K562 (cell line): Measurements from ENCODE around the gene MAPK1IP1L. TPM values are rescaled to one million over a fixed set of nuclear protein-coding genes. Genes with fewer than 3 reads are reported as not detected.

Experiments used
- ATF2 ChIP-seq: sonication (generic); formaldehyde crosslinking; IDR thresholded peaks from 2 replicates; pipeline ENCODE4 v1.8.1; 2022; ENCODE audit warnings: missing genetic modification reagents
- CGGBP1 ChIP-seq: fragments of 250-450 bp; sonication (Bioruptor Pico); IDR thresholded peaks from 2 replicates; pipeline ENCODE4 v1.9.0; 2021; ENCODE audit warnings: mild to moderate bottlenecking
- ETV5 ChIP-seq: sonication (generic); formaldehyde crosslinking; IDR thresholded peaks from 2 replicates; pipeline ENCODE4 v1.4.0; 2020; ENCODE audit warnings: low read depth, mild to moderate bottlenecking, missing genetic modification reagents
- FIP1L1 ChIP-seq: fragments of 200-400 bp; formaldehyde crosslinking; IDR thresholded peaks from 2 replicates; pipeline ENCODE4 v1.6.1; 2018; ENCODE audit warnings: mild to moderate bottlenecking, low read depth, low read length; ENCODE audit not compliant: poor library complexity, severe bottlenecking
- FOXK2 ChIP-seq, 2 experiments: fragments of 450-650 bp; IDR thresholded peaks in 1 of 2; conservative IDR thresholded peaks in 1 of 2; 2 replicates each; pipeline ENCODE4 v1.6.1; 2016; ENCODE audit warnings: low read depth in 2 of 2, mild to moderate bottlenecking in 1 of 2
- FUS ChIP-seq: fragments of 200-400 bp; formaldehyde crosslinking; optimal IDR thresholded peaks from 2 replicates; pipeline ENCODE3; 2017; ENCODE audit warnings: low read depth, low read length
- HEY1 ChIP-seq: fragments of 250-450 bp; sonication (Bioruptor Pico); IDR thresholded peaks from 2 replicates; pipeline ENCODE4 v1.5.0; 2020; ENCODE audit warnings: mild to moderate bottlenecking, moderate library complexity, borderline replicate concordance
- JUN ChIP-seq, 2 experiments: sonication (generic) in 1 of 2; formaldehyde crosslinking in 1 of 2; IDR thresholded peaks; 2 replicates each; pipeline versions ENCODE4 v1.6.1 to v1.8.0; 2012 to 2022; ENCODE audit warnings: borderline replicate concordance in 2 of 2, mild to moderate bottlenecking in 2 of 2, improper control_type of control experiment in 1 of 2, low read depth in 1 of 2, low read length in 1 of 2, missing genetic modification reagents in 1 of 2
- KLF13 ChIP-seq: fragments of 450-650 bp; IDR thresholded peaks from 2 replicates; pipeline ENCODE4 v1.6.1; 2016; ENCODE audit warnings: missing genetic modification characterization, low read depth, mild to moderate bottlenecking, missing compliant biosample characterization, moderate library complexity, borderline replicate concordance
- MEF2D ChIP-seq: conservative IDR thresholded peaks from 2 replicates; pipeline ENCODE4 v1.6.1; 2016; ENCODE audit warnings: low read depth, missing genetic modification characterization, missing compliant biosample characterization
- MEIS2 ChIP-seq: fragments of 450-650 bp; IDR thresholded peaks from 2 replicates; pipeline ENCODE4 v1.6.1; 2014; ENCODE audit warnings: mild to moderate bottlenecking; ENCODE audit not compliant: partially characterized antibody
- MLX ChIP-seq, 2 experiments: fragments of 450-650 bp in 1 of 2; sonication (generic) in 1 of 2; formaldehyde crosslinking; conservative IDR thresholded peaks; 2 replicates each; pipeline versions ENCODE4 v1.4.0 to v1.8.1; 2020 to 2022; ENCODE audit warnings: mild to moderate bottlenecking in 1 of 2, missing genetic modification reagents in 1 of 2
- PHB ChIP-seq: fragments of 250-450 bp; sonication (Bioruptor Pico); IDR thresholded peaks from 2 replicates; pipeline ENCODE4 v1.5.0; 2021
- PRMT5 ChIP-seq: sonication (generic); formaldehyde crosslinking; IDR thresholded peaks from 2 replicates; pipeline ENCODE4 v1.5.0; 2020; ENCODE audit warnings: missing genetic modification reagents
- PRPF4 ChIP-seq: fragments of 200-400 bp; formaldehyde crosslinking; IDR thresholded peaks from one replicate; pipeline ENCODE4 v1.6.1; 2017; ENCODE audit warnings: low read length, low read depth, mild to moderate bottlenecking; ENCODE audit not compliant: insufficient read depth, poor library complexity, severe bottlenecking
- RNF2 ChIP-seq: sonication (generic); IDR thresholded peaks from 2 replicates; pipeline ENCODE4 v1.6.1; 2016
- SMAD1 ChIP-seq: fragments of 150-350 bp; IDR thresholded peaks from 2 replicates; pipeline ENCODE4 v1.6.1; 2014; ENCODE audit warnings: low read length, low read depth; ENCODE audit not compliant: partially characterized antibody
- SP1 ChIP-seq: sonication (generic); formaldehyde crosslinking; IDR thresholded peaks from 2 replicates; pipeline ENCODE4 v1.8.1; 2022; ENCODE audit warnings: mild to moderate bottlenecking, missing genetic modification reagents
- SRF ChIP-seq, 2 experiments: fragments of 250-450, 450-650 bp in 1 of 2; sonication (Bioruptor Pico) in 1 of 2; sonication (generic) in 1 of 2; formaldehyde crosslinking; IDR thresholded peaks; 2 replicates each; pipeline versions ENCODE4 v1.5.0 to v1.5.1; 2020 to 2022; ENCODE audit warnings: mild to moderate bottlenecking in 1 of 2, missing genetic modification reagents in 1 of 2
- ZBED1 ChIP-seq: IDR thresholded peaks from 2 replicates; pipeline ENCODE4 v1.6.1; 2014
- ZC3H11A ChIP-seq: IDR thresholded peaks from 2 replicates; pipeline ENCODE4 v1.6.1; 2012; ENCODE audit warnings: low read depth, low read length, improper control_type of control experiment
- ZC3H8 ChIP-seq: fragments of 450-650 bp; IDR thresholded peaks from 2 replicates; pipeline ENCODE4 v1.6.1; 2017
- polyA plus RNA-seq, 8 experiments: library from polyadenylated mRNA; depleted of rRNA in 4 of 8; stranded (reverse) in 5 of 8; unstranded in 3 of 8; fragments of >200 nt; fragmentation: Nextera tagmentation in 2 of 8; fragmentation: Illumina TruSeq in 1 of 8; extraction: Ambion mirVana in 2 of 8; extraction: Trizol in 1 of 8; gene quantifications; 2 replicates each; pipeline versions ENCODE4 v1.2.1 to v1.2.3, GENCODE V29; 2011 to 2014; ENCODE audit warnings: inconsistent platforms in 1 of 8, missing spikeins in 1 of 8
- total RNA-seq, 7 experiments: library from RNA; depleted of rRNA in 6 of 7; stranded (reverse); fragments of >200 nt in 6 of 7; fragmentation: Illumina TruSeq in 2 of 7; extraction: Trizol in 2 of 7; gene quantifications; 2 replicates each; pipeline versions ENCODE4 v1.2.1 to v1.2.3, GENCODE V29; 2011 to 2021; ENCODE audit warnings: low replicate concordance in 1 of 7

The MAPK1IP1L gene
- total and polyA plus RNA-seq, 9 of the 15 experiments (the other 6 are each of a cell fraction or from before 2014, with no cell fraction given) = 32.7 to 99.4 (median 49.8) TPM

DNA sequence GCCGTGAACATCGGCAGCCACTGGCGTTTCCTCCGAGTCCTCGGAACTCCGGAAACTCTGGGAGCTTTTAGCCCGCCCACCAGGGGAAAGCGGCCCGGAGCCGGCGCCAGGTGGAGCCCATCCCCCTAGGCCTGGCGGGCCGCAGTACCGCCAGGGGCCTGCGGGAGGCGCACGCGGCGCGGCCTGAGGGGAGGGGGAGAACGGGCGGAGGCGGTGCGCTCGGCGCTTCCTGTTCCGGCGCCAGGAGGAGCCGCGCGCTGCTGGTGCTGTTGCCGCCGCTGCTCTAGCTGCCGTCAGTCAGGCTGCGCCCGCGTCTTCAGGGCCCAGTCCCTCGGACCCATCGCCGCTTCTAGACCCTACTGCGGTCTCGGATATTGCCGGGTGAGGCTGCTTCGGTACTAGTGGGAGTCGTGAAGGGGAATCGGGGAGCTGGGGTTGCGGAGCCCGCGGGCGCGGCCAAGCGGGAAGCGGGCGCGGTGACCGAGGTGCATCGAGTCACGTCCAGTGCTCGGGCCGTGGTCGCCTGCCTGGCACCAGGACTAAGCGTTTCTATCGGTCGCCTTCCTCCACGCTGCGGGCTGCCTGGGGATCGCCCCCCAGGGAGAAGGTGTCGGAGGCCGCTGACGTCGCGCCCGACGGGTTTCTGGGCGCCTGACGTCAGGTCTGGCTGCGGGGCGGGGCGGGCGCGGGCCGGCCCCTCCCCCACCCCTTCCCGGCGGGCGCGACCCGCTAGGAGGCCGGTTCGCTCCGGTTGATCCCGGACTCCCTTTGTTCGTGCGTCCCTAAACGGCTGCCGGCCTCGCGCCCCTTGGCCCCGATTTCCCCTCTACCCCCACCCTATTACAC lies at the start of gene MAPK1IP1L (continued):
- TF ChIP-seq JUN (IDR thresholded peaks at IDR 0.05; ENCODE audit: borderline replicate concordance, low read depth, low read length) (no peak), JUN (CRISPR knock-in tag; IDR thresholded peaks at IDR 0.05; ENCODE audit: borderline replicate concordance) (no peak; the same call in 1 of the 2 replicates), CGGBP1 (CRISPR knock-in tag) (no peak), PRPF4 (peak; percentile 83), ETV5 (CRISPR knock-in tag) (peak; percentile 81), KLF13 (peak; percentile 63; the same call in 1 of the 2 replicates), SRF (CRISPR knock-in tag; IDR thresholded peaks at IDR 0.05) (no peak), RNF2 (peak; percentile 48; the same call in 1 of the 2 replicates), ZBED1 (0 out of 2 replicates have a peak, but pooled peaks have one; percentile 54), MLX (CRISPR knock-in tag; conservative IDR thresholded peaks at IDR 0.05) (no peak), SP1 (CRISPR knock-in tag) (peak; percentile 89), HEY1 (CRISPR knock-in tag) (no peak), PHB (0 out of 2 replicates have a peak, but pooled peaks have one; percentile 82), FUS (no peak), MEF2D (tag) (no peak), SMAD1 (peak; percentile 82), FOXK2 (conservative IDR thresholded peaks at IDR 0.05 in 1 of 2, IDR thresholded peaks at IDR 0.05 in 1 of 2; ENCODE audit: low read depth in 2 of 2) (peak; percentile 41 to 52; a peak in 2 of 4 replicates), ATF2 (CRISPR knock-in tag) (peak; percentile 10; the same call in 1 of the 2 replicates), FIP1L1 (peak; percentile 88), ZC3H8 (no peak), ZC3H11A (no peak), PRMT5 (CRISPR knock-in tag) (0 out of 2 replicates have a peak, but pooled peaks have one; percentile 29), MEIS2 (no peak)
